DND-41 (cell line): Measurements from ENCODE around the gene SOD1.

Experiments
- ATAC-seq: fragments of 200-7000 bp; cut with Tn5 transposase; 3 replicates; pipeline ENCODE4 v1.9.1; 2021; ENCODE audit warnings: low read depth; ENCODE audit not compliant: insufficient read depth
- DNase-seq: peaks from one replicate; pipeline ENCODE4 v3.0.0-alpha.2; 2020
- H2AFZ ChIP-seq: 2 replicates; pipeline ENCODE4 v1.6.0; 2012; ENCODE audit warnings: low read depth, low read length
- H3K27ac ChIP-seq: 2 replicates; pipeline ENCODE4 v1.5.1; 2012; ENCODE audit warnings: low read length, inconsistent platforms
- H3K27me3 ChIP-seq: fragments of 200-600 bp; sonication (generic); 2 replicates; pipeline ENCODE4 v1.6.0; 2012; ENCODE audit warnings: low read length, mild to moderate bottlenecking, inconsistent platforms; ENCODE audit not compliant: insufficient read depth, poor library complexity
- H3K36me3 ChIP-seq: 2 replicates; pipeline ENCODE4 v1.5.1; 2012; ENCODE audit warnings: low read length, inconsistent platforms; ENCODE audit not compliant: insufficient read depth
- H3K4me1 ChIP-seq: 2 replicates; pipeline ENCODE4 v1.5.1; 2012; ENCODE audit warnings: mild to moderate bottlenecking, low read length; ENCODE audit not compliant: insufficient read depth
- H3K4me2 ChIP-seq: 2 replicates; pipeline ENCODE4 v1.6.0; 2012; ENCODE audit warnings: mild to moderate bottlenecking, moderate library complexity, low read length, inconsistent platforms; ENCODE audit not compliant: insufficient read depth
- H3K4me3 ChIP-seq, 2 experiments: fragments of 200-600 bp in 1 of 2; shearing (Covaris generic) in 1 of 2; 2 replicates each; pipeline ENCODE4 v1.5.1; 2012 to 2016; ENCODE audit warnings: inconsistent platforms in 2 of 2, low read length in 2 of 2, mild to moderate bottlenecking in 2 of 2, low read depth in 1 of 2, moderate library complexity in 1 of 2
- H3K79me2 ChIP-seq: 2 replicates; pipeline ENCODE4 v1.6.0; 2012; ENCODE audit warnings: low read length, inconsistent platforms; ENCODE audit not compliant: insufficient read depth
- H3K9ac ChIP-seq: 2 replicates; pipeline ENCODE4 v1.6.0; 2012; ENCODE audit warnings: low read depth, mild to moderate bottlenecking, inconsistent platforms, low read length, moderate library complexity
- H3K9me3 ChIP-seq: 2 replicates; pipeline ENCODE4 v1.5.1; 2012; ENCODE audit warnings: low read length, moderate library complexity, mild to moderate bottlenecking, inconsistent platforms; ENCODE audit not compliant: insufficient read depth, severe bottlenecking
- H4K20me1 ChIP-seq: 2 replicates; pipeline ENCODE4 v1.6.0; 2012; ENCODE audit warnings: low read length; ENCODE audit not compliant: insufficient read depth
- CTCF ChIP-seq: IDR thresholded peaks from 2 replicates; pipeline ENCODE4 v1.5.1; 2012; ENCODE audit warnings: borderline replicate concordance, low read length, moderate library complexity, mild to moderate bottlenecking; ENCODE audit not compliant: poor library complexity, severe bottlenecking; ENCODE audit errors: extremely low read depth
- EZH2 ChIP-seq: IDR thresholded peaks from 3 replicates; pipeline ENCODE4 v1.6.1; 2012; ENCODE audit warnings: borderline replicate concordance, low read depth, mild to moderate bottlenecking, moderate library complexity, low read length, inconsistent platforms; ENCODE audit not compliant: severe bottlenecking

Gene SOD1

GRCh38 chr21:31660259-31660565, 719 bp downstream of the SOD1 start:
- peak overlapping the region; percentile 62 for H3K9ac ChIP-seq
- H3K9me3 ChIP-seq, result no peaks in the 10 kb centered on the region
- H3K79me2 ChIP-seq, result peaks cover 55% of the 10 kb centered on the region
- peaks cover 58% of the 10 kb centered on the region for H3K4me1 ChIP-seq
- H3K4me3 ChIP-seq, result peak overlapping the region; percentile 60 to 74; a peak in 3 of 4 replicates
- TF ChIP-seq EZH2, result no peak
- TF ChIP-seq CTCF, result no peak
- peaks cover 34% of the 10 kb centered on the region for H3K36me3 ChIP-seq
- H2AFZ ChIP-seq, result peak overlapping the region; percentile 71; the same call in 1 of the 2 replicates
- peaks cover 33% of the 10 kb centered on the region; the same call in 1 of the 2 replicates for H4K20me1 ChIP-seq
- H3K4me2 ChIP-seq, result peak overlapping the region; percentile 62
- H3K27me3 ChIP-seq, result no peaks in the 10 kb centered on the region
- H3K27ac ChIP-seq, result peak overlapping the region; percentile 73
- DNase-seq (peak; percentile 45), ATAC-seq (peak; percentile 36)

- no peak for DNase-seq
- peaks cover 59% of the 10 kb centered on the region for H3K79me2 ChIP-seq
- H3K4me2 ChIP-seq, result peak overlapping the region; percentile 62
- 0 out of 2 replicates have a peak overlapping the region, but pooled peaks have one; percentile 71 for H2AFZ ChIP-seq
- H3K4me3 ChIP-seq, result peak overlapping the region; percentile 60 to 74; a peak in 3 of 4 replicates
- no peak for ATAC-seq
- TF ChIP-seq CTCF, result no peak
- TF ChIP-seq EZH2, result no peak
- H3K9me3 ChIP-seq, result no peaks in the 10 kb centered on the region
- H3K4me1 ChIP-seq, result peaks cover 58% of the 10 kb centered on the region
- H3K27ac ChIP-seq, result peak overlapping the region; percentile 73
- H4K20me1 ChIP-seq, result peaks cover 37% of the 10 kb centered on the region; the same call in 1 of the 2 replicates
- no peaks in the 10 kb centered on the region for H3K27me3 ChIP-seq
- peak overlapping the region; percentile 62 for H3K9ac ChIP-seq
- H3K36me3 ChIP-seq, result peaks cover 38% of the 10 kb centered on the region
These were observed 1.1 kb downstream of the SOD1 start for GRCh38 chr21:31660591-31660990.

- Histone ChIP-seq H3K4me2 (peak overlapping the region; percentile 40), H3K4me1 (peaks cover 64% of the 10 kb centered on the region), H3K4me3 (no peak overlapping the region), H3K27me3 (no peaks in the 10 kb centered on the region), H3K79me2 (peaks cover 67% of the 10 kb centered on the region), H3K36me3 (peaks cover 67% of the 10 kb centered on the region), H3K9ac (no peak overlapping the region; the same call in 1 of the 2 replicates), H3K9me3 (no peaks in the 10 kb centered on the region), H3K27ac (no peak overlapping the region), H4K20me1 (peaks cover 46% of the 10 kb centered on the region; the same call in 1 of the 2 replicates), H2AFZ (no peak overlapping the region)
- ATAC-seq (no peak), DNase-seq (no peak)
- no peak for TF ChIP-seq CTCF
- TF ChIP-seq EZH2, result no peak
These were observed 4.2 kb downstream of the SOD1 start for GRCh38 chr21:31663584-31664249.
